ENCODE measurements around the gene BCAR1.

BCAR1 gene

GRCh38 chr16:75198135-75198600 lies 53.3 kb downstream of the BCAR1 start:
- no peak for DNase-seq

- no peak for DNase-seq
These were observed 53.8 kb downstream of the BCAR1 start for GRCh38 chr16:75197522-75198134.

- DNase-seq = no peak
These were observed 54.6 kb downstream of the BCAR1 start for GRCh38 chr16:75196836-75197235.

GRCh38 chr16:75195811-75196790 lies 55.3 kb downstream of the BCAR1 start:
- no peak for DNase-seq

GRCh38 chr16:75193730-75194444 lies 57.5 kb downstream of the BCAR1 start:
- no peak for DNase-seq

- no peak for DNase-seq
These were observed 58.2 kb downstream of the BCAR1 start for GRCh38 chr16:75193265-75193650.

GRCh38 chr16:75192606-75193264 lies 58.7 kb downstream of the BCAR1 start:
- no peak for DNase-seq

- DNase-seq = no peak
These were observed 61.7 kb downstream of the BCAR1 start for GRCh38 chr16:75189638-75190245.

GRCh38 chr16:75188832-75189477 lies 62.5 kb downstream of the BCAR1 start:
- DNase-seq = no peak

GRCh38 chr16:75181630-75182029 lies 69.8 kb downstream of the BCAR1 start:
- DNase-seq = no peak

- no peak for DNase-seq
These were observed 72.2 kb downstream of the BCAR1 start for GRCh38 chr16:75179208-75179607.

All from cerebellar nuclear complex (tissue), 1 donor.